ENCODE data around the gene MED13L. TPM values are rescaled to one million over a fixed set of nuclear protein-coding genes. Genes with fewer than 3 reads are reported as not detected.

Gene MED13L
- total and polyA plus RNA-seq, 4 donors = 7.9 to 94.0 (median 37.7) TPM

DNA sequence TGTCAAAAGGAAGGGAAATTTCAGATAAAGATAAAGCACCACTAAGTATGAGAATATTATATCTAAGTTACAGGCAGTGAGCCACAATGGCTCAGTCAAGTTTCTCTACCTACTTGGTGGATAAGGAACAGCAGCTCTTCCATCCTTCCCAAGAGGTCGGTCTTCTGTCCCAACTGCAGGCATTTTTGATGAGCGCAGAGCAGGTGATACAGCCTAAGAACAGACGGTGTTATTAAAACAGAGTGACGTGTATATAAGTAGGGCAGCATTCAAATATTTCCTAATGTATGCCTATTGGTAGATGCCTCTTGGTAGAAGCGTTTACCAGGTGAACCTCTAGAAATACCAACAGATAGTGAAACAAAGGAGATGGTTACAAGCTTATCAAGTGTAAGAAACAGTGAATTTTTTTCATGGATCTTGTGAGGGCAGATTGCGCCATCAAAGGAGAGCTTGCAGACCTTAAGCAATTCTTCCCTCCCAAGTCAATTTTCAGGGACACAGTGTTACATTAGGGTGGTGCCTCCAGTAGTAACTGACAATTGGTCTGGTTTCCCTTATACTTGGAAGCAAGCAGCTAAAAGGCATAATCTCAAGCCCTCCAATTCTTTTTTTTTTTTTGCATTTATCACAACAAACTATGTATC, 274.5 kb downstream of the MED13L start (continued):
- TF ChIP-seq, protein P1, sequence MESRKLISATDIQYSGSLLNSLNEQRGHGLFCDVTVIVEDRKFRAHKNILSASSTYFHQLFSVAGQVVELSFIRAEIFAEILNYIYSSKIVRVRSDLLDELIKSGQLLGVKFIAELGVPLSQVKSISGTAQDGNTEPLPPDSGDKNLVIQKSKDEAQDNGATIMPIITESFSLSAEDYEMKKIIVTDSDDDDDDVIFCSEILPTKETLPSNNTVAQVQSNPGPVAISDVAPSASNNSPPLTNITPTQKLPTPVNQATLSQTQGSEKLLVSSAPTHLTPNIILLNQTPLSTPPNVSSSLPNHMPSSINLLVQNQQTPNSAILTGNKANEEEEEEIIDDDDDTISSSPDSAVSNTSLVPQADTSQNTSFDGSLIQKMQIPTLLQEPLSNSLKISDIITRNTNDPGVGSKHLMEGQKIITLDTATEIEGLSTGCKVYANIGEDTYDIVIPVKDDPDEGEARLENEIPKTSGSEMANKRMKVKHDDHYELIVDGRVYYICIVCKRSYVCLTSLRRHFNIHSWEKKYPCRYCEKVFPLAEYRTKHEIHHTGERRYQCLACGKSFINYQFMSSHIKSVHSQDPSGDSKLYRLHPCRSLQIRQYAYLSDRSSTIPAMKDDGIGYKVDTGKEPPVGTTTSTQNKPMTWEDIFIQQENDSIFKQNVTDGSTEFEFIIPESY (IDR thresholded peaks at IDR 0.05) = no peak
- TF ChIP-seq YY1 (IDR thresholded peaks at IDR 0.05) (no peak), NR2F2 (IDR thresholded peaks at IDR 0.05) (no peak)

DNA sequence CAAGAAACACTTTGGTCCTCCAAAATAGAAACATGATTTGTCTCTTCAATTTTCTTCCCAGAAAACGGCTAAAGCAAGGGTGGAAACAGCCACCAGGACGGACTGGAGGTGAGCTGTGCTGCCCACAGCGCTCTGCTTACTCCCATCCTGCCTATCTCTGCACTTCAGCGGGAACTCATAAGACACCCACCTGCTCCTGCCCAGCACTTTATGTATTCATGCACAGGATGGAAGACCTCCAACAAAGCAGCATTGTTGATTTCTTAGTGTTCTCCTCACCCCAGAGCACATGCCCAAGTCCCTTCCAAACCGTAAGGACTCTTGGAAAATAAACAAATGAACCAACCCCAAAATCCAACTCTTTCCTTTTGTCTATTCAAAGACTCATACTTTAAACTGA, 277.2 kb downstream of the MED13L start:
- H3K4me1 ChIP-seq (ENCODE audit: control insufficient read depth in 4 of 4, insufficient read depth in 4 of 4, low read length in 3 of 4) = peaks cover 3 to 8% (median 6%) of the 10 kb centered on the region in 4 donors
- H3K9me3 ChIP-seq (ENCODE audit: control insufficient read depth in 4 of 4, low read length in 3 of 4) = no peaks in the 10 kb centered on the region
- 93% methylated on average over 5 of the region's 5 CpGs for WGBS
- H3K36me3 ChIP-seq (ENCODE audit: control insufficient read depth in 4 of 4, insufficient read depth in 3 of 4, low read depth in 1 of 4, low read length in 3 of 4) = peaks cover 9 to 29% (median 21%) of the 10 kb centered on the region in 4 donors
- H3K4me3 ChIP-seq (ENCODE audit: low read depth in 1 of 3, low read length in 3 of 3) = no peak overlapping the region
- H3K27me3 ChIP-seq (ENCODE audit: control insufficient read depth in 4 of 4, insufficient read depth in 4 of 4, low read length in 3 of 4) = no peaks in the 10 kb centered on the region
- TF ChIP-seq NR2F2 (IDR thresholded peaks at IDR 0.05) (no peak), SP1 (IDR thresholded peaks at IDR 0.05) (no peak), EGR1 (IDR thresholded peaks at IDR 0.05; ENCODE audit: low read depth in 2 of 2) (no peak), YY1 (IDR thresholded peaks at IDR 0.05) (no peak)
- TF ChIP-seq, protein P2, sequence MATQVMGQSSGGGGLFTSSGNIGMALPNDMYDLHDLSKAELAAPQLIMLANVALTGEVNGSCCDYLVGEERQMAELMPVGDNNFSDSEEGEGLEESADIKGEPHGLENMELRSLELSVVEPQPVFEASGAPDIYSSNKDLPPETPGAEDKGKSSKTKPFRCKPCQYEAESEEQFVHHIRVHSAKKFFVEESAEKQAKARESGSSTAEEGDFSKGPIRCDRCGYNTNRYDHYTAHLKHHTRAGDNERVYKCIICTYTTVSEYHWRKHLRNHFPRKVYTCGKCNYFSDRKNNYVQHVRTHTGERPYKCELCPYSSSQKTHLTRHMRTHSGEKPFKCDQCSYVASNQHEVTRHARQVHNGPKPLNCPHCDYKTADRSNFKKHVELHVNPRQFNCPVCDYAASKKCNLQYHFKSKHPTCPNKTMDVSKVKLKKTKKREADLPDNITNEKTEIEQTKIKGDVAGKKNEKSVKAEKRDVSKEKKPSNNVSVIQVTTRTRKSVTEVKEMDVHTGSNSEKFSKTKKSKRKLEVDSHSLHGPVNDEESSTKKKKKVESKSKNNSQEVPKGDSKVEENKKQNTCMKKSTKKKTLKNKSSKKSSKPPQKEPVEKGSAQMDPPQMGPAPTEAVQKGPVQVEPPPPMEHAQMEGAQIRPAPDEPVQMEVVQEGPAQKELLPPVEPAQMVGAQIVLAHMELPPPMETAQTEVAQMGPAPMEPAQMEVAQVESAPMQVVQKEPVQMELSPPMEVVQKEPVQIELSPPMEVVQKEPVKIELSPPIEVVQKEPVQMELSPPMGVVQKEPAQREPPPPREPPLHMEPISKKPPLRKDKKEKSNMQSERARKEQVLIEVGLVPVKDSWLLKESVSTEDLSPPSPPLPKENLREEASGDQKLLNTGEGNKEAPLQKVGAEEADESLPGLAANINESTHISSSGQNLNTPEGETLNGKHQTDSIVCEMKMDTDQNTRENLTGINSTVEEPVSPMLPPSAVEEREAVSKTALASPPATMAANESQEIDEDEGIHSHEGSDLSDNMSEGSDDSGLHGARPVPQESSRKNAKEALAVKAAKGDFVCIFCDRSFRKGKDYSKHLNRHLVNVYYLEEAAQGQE (IDR thresholded peaks at IDR 0.05) = no peak
- TF ChIP-seq, protein P3, sequence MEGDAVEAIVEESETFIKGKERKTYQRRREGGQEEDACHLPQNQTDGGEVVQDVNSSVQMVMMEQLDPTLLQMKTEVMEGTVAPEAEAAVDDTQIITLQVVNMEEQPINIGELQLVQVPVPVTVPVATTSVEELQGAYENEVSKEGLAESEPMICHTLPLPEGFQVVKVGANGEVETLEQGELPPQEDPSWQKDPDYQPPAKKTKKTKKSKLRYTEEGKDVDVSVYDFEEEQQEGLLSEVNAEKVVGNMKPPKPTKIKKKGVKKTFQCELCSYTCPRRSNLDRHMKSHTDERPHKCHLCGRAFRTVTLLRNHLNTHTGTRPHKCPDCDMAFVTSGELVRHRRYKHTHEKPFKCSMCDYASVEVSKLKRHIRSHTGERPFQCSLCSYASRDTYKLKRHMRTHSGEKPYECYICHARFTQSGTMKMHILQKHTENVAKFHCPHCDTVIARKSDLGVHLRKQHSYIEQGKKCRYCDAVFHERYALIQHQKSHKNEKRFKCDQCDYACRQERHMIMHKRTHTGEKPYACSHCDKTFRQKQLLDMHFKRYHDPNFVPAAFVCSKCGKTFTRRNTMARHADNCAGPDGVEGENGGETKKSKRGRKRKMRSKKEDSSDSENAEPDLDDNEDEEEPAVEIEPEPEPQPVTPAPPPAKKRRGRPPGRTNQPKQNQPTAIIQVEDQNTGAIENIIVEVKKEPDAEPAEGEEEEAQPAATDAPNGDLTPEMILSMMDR (IDR thresholded peaks at IDR 0.05; ENCODE audit: low read depth, low read length, missing input control) = no peak
- TF ChIP-seq, protein P4, sequence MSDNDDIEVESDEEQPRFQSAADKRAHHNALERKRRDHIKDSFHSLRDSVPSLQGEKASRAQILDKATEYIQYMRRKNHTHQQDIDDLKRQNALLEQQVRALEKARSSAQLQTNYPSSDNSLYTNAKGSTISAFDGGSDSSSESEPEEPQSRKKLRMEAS (IDR thresholded peaks at IDR 0.05) = no peak
- H3K9ac ChIP-seq (ENCODE audit: low read depth in 1 of 2, low read length in 2 of 2) = no peak overlapping the region
- DNase-seq (ENCODE audit: low spot score) = no peak
- H3K27ac ChIP-seq (ENCODE audit: low read depth in 1 of 2, low read length in 2 of 2) = no peak overlapping the region

DNA sequence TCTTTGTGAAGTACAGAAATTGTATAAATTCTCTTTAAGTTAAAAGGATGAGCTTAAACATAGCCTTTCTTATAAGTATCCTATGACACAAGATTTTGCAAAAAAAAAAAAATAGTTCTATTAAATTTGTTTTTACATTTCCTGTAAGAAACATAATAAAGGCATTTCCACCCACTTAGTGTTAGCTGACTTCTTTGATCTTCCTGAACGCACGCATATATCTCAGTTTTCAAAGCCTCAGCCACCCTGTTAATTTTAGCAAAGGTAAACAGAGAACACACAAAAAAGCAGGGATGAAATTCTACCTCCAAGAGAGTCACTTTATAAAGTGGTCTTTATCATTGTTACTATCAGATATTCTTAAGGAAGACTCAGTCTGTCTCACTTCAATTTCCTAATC, 277.9 kb downstream of the MED13L start:
- peaks cover 3 to 8% (median 6%) of the 10 kb centered on the region in 4 donors for H3K4me1 ChIP-seq (ENCODE audit: control insufficient read depth in 4 of 4, insufficient read depth in 4 of 4, low read length in 3 of 4)
- 79% methylated on average over 2 of the region's 2 CpGs for WGBS
- H3K27ac ChIP-seq (ENCODE audit: low read depth in 1 of 2, low read length in 2 of 2) = no peak overlapping the region
- no peaks in the 10 kb centered on the region for H3K27me3 ChIP-seq (ENCODE audit: control insufficient read depth in 4 of 4, insufficient read depth in 4 of 4, low read length in 3 of 4)
- H3K4me3 ChIP-seq (ENCODE audit: low read depth in 1 of 3, low read length in 3 of 3) = no peak overlapping the region
- no peaks in the 10 kb centered on the region for H3K9me3 ChIP-seq (ENCODE audit: control insufficient read depth in 4 of 4, low read length in 3 of 4)
- no peak for DNase-seq (ENCODE audit: low spot score)
- peaks cover 9 to 36% (median 19%) of the 10 kb centered on the region in 4 donors for H3K36me3 ChIP-seq (ENCODE audit: control insufficient read depth in 4 of 4, insufficient read depth in 3 of 4, low read depth in 1 of 4, low read length in 3 of 4)
- no peak overlapping the region for H3K9ac ChIP-seq (ENCODE audit: low read depth in 1 of 2, low read length in 2 of 2)
- TF ChIP-seq, protein P4 (IDR thresholded peaks at IDR 0.05) = no peak
- TF ChIP-seq TAF1 (conservative IDR thresholded peaks at IDR 0.05) (no peak), SP1 (IDR thresholded peaks at IDR 0.05) (no peak), HNF4G (IDR thresholded peaks at IDR 0.05) (no peak), JUND (IDR thresholded peaks at IDR 0.05) (no peak), RAD21 (IDR thresholded peaks at IDR 0.05) (no peak), RXRA (IDR thresholded peaks at IDR 0.05) (no peak)
- TF ChIP-seq, protein P5, sequence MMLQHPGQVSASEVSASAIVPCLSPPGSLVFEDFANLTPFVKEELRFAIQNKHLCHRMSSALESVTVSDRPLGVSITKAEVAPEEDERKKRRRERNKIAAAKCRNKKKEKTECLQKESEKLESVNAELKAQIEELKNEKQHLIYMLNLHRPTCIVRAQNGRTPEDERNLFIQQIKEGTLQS (IDR thresholded peaks at IDR 0.05) = no peak
- TF ChIP-seq, protein P2 (IDR thresholded peaks at IDR 0.05) = no peak
- TF ChIP-seq, protein P1 (IDR thresholded peaks at IDR 0.05) = no peak
